GM12872 (cell line): ENCODE measurements around the gene TEDC1.

ENCODE experiments used
- TF ChIP-seq, protein P1 (sequence below): IDR thresholded peaks from 3 replicates; pipeline ENCODE4 v1.5.1; 2011; ENCODE audit warnings: low read depth, mild to moderate bottlenecking, low read length, moderate library complexity; ENCODE audit not compliant: insufficient read depth

Gene TEDC1

GRCh38 chr14:105486163-105486973 lies 4.7 kb upstream of the TEDC1 start, which contains the start of gene CRIP1:
TSS of gene CRIP1 (plus strand) at chr14:105486886. CDS start at chr14:105487260, 374 bp downstream.
- TF ChIP-seq, protein P1, sequence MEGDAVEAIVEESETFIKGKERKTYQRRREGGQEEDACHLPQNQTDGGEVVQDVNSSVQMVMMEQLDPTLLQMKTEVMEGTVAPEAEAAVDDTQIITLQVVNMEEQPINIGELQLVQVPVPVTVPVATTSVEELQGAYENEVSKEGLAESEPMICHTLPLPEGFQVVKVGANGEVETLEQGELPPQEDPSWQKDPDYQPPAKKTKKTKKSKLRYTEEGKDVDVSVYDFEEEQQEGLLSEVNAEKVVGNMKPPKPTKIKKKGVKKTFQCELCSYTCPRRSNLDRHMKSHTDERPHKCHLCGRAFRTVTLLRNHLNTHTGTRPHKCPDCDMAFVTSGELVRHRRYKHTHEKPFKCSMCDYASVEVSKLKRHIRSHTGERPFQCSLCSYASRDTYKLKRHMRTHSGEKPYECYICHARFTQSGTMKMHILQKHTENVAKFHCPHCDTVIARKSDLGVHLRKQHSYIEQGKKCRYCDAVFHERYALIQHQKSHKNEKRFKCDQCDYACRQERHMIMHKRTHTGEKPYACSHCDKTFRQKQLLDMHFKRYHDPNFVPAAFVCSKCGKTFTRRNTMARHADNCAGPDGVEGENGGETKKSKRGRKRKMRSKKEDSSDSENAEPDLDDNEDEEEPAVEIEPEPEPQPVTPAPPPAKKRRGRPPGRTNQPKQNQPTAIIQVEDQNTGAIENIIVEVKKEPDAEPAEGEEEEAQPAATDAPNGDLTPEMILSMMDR, result no peak

DNA sequence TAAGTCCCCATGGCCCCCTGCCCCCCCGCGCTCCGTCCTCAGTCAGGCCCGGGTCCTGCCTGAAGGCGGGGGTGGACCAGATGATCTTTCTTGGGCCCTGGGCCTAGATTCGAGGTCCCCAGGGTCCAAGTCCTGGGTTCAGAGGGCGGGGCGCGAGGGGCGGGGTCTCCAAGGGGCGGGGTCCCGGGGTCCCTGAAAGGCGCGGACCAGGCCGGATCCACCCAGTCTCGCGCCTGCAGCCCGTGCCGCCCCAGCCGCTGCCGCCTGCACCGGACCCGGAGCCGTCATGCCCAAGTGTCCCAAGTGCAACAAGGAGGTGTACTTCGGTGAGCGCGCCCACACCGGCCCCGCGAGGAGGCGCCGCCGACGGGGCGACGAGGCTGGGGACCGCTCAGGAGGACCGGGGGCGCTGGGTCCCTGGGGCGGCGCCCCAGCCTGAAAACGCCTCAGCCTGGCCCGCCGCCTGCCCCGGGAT lies 4.0 kb upstream of the TEDC1 start:
- TF ChIP-seq, protein P1, result no peak

GRCh38 chr14:105487449-105487985 lies 3.5 kb upstream of the TEDC1 start:
- TF ChIP-seq, protein P1, result no peak

DNA sequence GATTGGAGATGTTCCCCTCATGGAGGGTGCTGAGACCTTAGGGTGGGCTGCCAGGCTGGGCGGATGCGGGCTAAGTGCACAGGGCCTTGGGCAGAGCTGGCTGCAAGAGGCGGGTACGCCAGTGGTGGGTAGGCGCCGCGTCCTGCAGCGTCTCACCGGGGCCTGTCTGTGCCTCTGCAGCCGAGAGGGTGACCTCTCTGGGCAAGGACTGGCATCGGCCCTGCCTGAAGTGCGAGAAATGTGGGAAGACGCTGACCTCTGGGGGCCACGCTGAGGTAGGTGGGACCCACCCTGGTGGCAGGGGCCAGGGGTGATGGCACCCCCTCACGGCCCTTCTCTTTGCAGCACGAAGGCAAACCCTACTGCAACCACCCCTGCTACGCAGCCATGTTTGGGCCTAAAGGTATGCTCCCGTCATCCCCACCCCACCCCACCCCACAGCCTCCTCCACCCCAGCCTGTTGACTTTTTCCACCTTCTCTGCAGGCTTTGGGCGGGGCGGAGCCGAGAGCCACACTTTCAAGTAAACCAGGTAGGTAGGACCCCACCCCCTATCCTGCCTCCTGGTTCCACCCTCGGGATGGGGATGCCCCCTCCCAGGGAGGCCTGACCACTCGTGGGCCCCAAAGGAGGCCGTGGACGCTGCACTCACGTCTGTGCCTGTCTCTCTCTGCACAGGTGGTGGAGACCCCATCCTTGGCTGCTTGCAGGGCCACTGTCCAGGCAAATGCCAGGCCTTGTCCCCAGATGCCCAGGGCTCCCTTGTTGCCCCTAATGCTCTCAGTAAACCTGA lies 2.9 kb upstream of the TEDC1 start:
- TF ChIP-seq, protein P1, result no peak

- TF ChIP-seq, protein P1, result no peak
These were observed 2.1 kb upstream of the TEDC1 start for GRCh38 chr14:105488781-105489541.

GRCh38 chr14:105489542-105490266 lies 1.3 kb upstream of the TEDC1 start:
- TF ChIP-seq, protein P1, result peak; percentile 79
